Heart right ventricle (tissue), 16 donors: Measurements from ENCODE around the gene GYPE. TPM values are rescaled to one million over a fixed set of nuclear protein-coding genes. Genes with fewer than 3 reads are reported as not detected.
"Not testable (repeated sequence)": the region's sequence is repeated elsewhere in the genome, so short reads cannot be mapped to it uniquely, and the experiment has no call there.

Experiments used
- ATAC-seq, 8 donors: fragments of 200-7000 bp; cut with Tn5 transposase; one replicate each; pipeline ENCODE4 v1.9.1; 2020; ENCODE audit warnings: mild to moderate bottlenecking in 8 of 8, moderate library complexity in 8 of 8, moderate number of reproducible peaks in 1 of 8
- DNase-seq, 2 donors: peaks; one replicate each; pipeline ENCODE4 v3.0.0-alpha.2; 2020
- H3K27ac ChIP-seq, 10 donors: fragments of 200-600 bp; sonication (generic) in 2 of 10; one replicate each; pipeline versions ENCODE4 v1.5.0 to v1.8.0; 2020 to 2022; ENCODE audit warnings: mild to moderate bottlenecking in 3 of 10
- H3K27me3 ChIP-seq, 7 donors: fragments of 200-600 bp; one replicate each; pipeline ENCODE4 v1.8.0; 2021 to 2022; ENCODE audit warnings: mild to moderate bottlenecking in 2 of 7
- H3K36me3 ChIP-seq, 9 donors: fragments of 200-600 bp; sonication (generic) in 1 of 9; one replicate each; pipeline versions ENCODE4 v1.5.0 to v1.8.0; 2020 to 2022; ENCODE audit warnings: mild to moderate bottlenecking in 2 of 9
- H3K4me1 ChIP-seq, 9 donors: fragments of 200-600 bp; sonication (generic) in 1 of 9; one replicate each; pipeline versions ENCODE4 v1.5.0 to v1.8.0; 2020 to 2022; ENCODE audit warnings: mild to moderate bottlenecking in 4 of 9
- H3K4me3 ChIP-seq, 10 donors: fragments of 200-600 bp; sonication (generic) in 2 of 10; one replicate each; pipeline versions ENCODE4 v1.5.0 to v1.8.0; 2020 to 2022; ENCODE audit warnings: mild to moderate bottlenecking in 7 of 10, moderate library complexity in 2 of 10
- H3K9me3 ChIP-seq, 11 donors: fragments of 200-600 bp in 10 of 11; sonication (generic) in 2 of 11; one replicate each; pipeline versions ENCODE4 v1.5.0 to v1.8.0; 2013 to 2022; ENCODE audit warnings: mild to moderate bottlenecking in 2 of 11, control low read depth in 1 of 11, moderate library complexity in 1 of 11
- WGBS, 2 donors: extraction: QIAGEN DNeasy Blood & Tissue Kit; methylation state at CpG; one replicate each; pipeline ENCODE4 v1.1.7; 2013; ENCODE audit warnings: inconsistent platforms in 1 of 2; 5-methylcytosine and 5-hydroxymethylcytosine counted together
- intact Hi-C, 10 donors: fragments of 100-400 bp; cut with DNase I; formaldehyde crosslinking; loops; one replicate each; pipeline versions ENCODE4 v1.11.1 to v1.14.2; 2022
- long read RNA-seq, 3 donors: library from polyadenylated mRNA; unstranded; transcript quantifications; one replicate each; pipeline ENCODE4 v2.0.0, GENCODE V29; 2020 to 2021
- polyA plus RNA-seq, 2 donors: library from polyadenylated mRNA; stranded (reverse); fragments of 200-250 nt; gene quantifications; one replicate each; pipeline ENCODE4 v1.2.3, GENCODE V29; 2013
- total RNA-seq, 10 donors: library from RNA; stranded (reverse); fragmentation: NEBNext Ultra II Directional in 3 of 10; extraction: Animal tissue kit (Norgen Biotek cat#: 25700) in 3 of 10; gene quantifications; one replicate each; pipeline versions ENCODE4 v1.2.1 to v1.2.4, GENCODE V29; 2021 to 2023
- TF ChIP-seq, protein P1 (sequence below), 9 donors: fragments of 200-600 bp; sonication (generic) in 2 of 9; IDR thresholded peaks; one replicate each; pipeline versions ENCODE4 v1.5.0 to v1.8.0; 2021 to 2022; ENCODE audit warnings: antibody characterized with exemption in 9 of 9, mild to moderate bottlenecking in 5 of 9, moderate library complexity in 1 of 9
- donor health status: Arrhythmogenic right ventricular cardiomyopathy.
- donor health status: ischemic (EF 13 %, LVEDD 7.1; RV severe dilation, severe dysfunction).
- donor health status: healthy with polysubstance abuse.
- donor health status: DM: no; HTN: yes; CAD: no.
- donor health status: DM: no; HTN: no; CAD: no.
- donor health status: ischemic (EF 25% LVEDD 6.9; RV normal size, moderate dysfunction).
- donor health status: ischemic (EF 25% LVEDD 5.7; RV mildly dilated, moderate dysfunction).
- donor health status: healthy.
- donor health status: DM: yes; HTN: yes; CAD: no.
- donor health status: Ischemic cardiomyopathy.
- donor health status: ischemic (EF 35%, LVEDD 5.7; RV mildly dilated, moderate dysfunction).
- donor health status: nonischemic (EF 11% LVEDD 7.7; RV severe dilation, severe dysfunction).
- donor health status: DM: yes; HTN: yes; CAD: no.
- donor health status: PGD.
- donor health status: ischemic (EF 29% LVEDD 5.4; RV normal size, mild dysfunction).
- donor health status: nonischemic (EF 23%, LVEDD 6.1; RV moderate dilation, normal function).

Gene GYPE
- total RNA-seq (under 1 TPM in 8 of 10 donors, not detected in 2; 0.21 to 0.72 (median 0.28) TPM), polyA plus RNA-seq (under 1 TPM; 0.29 to 0.80 TPM)
- long read RNA-seq, donor 1 = 0 reads
- long read RNA-seq, donor 2 = 0 reads
- long read RNA-seq, donor 3 = 0 reads

DNA sequence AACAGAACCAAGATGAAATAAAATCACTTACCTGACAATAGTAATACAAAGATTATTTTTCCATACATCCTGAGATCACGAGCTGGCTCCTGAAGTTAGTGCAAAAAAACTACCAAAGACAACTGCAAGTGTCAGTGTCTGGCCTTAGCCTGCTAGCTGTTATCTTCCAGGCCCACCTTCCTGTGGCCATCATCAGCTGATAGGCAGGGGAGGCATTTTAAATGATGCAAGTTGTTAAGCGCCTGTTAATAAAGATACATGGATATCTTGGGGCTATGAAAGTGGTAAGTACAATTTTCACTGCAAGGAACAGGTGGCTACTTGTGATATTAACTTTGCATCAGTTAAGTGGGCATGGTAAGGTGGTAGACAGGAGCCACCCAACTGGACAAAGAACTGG lies at the start of gene GYPE:
Gene GYPE (minus strand): TSS at position 120 of the 400 bp plus-strand sequence. CDS start 52 bp downstream, at position 68.
- not testable (repeated sequence) for ATAC-seq, H3K4me1 ChIP-seq, H3K27me3 ChIP-seq, H3K9me3 ChIP-seq, H3K36me3 ChIP-seq, H3K4me3 ChIP-seq, H3K27ac ChIP-seq, DNase-seq
- WGBS, 2 donors = 83 to 85% methylated on average over 2 of the region's 2 CpGs
- intact Hi-C loops = loop anchor here in 3 of 10 donors (10.0 kb wide), 1 partner anchor 351 kb away; no protein-coding TSS in a partner anchor

DNA sequence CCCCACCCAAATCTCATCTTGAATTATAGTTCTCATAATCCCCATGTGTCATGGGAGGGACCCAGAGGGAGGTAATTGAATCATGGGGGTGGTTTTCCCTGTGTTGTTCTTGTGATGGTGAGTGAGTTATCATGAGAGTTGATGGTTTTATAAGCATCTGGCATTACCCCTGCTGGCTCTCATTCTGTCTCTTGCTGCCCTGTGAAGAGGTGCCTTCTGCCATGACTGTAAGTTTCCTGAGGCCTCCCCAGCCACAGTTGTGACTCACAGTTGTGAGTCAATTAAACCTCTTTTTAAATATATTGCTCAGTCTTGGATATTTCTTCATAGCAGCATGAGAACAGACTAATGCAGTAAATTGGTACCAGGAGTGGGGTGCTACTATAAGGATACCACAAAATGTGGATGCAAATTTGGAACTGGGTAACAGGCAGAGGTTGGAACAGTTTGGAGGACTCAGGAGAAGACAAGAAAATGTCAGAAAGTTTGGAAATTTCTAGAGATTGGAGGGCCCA lies 46.2 kb upstream of the GYPE start:
- intact Hi-C loops, H3K4me1 ChIP-seq, H3K27me3 ChIP-seq, DNase-seq, H3K4me3 ChIP-seq, H3K27ac ChIP-seq, H3K36me3 ChIP-seq, ATAC-seq: not testable (repeated sequence)
- peaks cover 0 to 21% (median 2%) of the 10 kb centered on the region in 11 donors for H3K9me3 ChIP-seq

DNA sequence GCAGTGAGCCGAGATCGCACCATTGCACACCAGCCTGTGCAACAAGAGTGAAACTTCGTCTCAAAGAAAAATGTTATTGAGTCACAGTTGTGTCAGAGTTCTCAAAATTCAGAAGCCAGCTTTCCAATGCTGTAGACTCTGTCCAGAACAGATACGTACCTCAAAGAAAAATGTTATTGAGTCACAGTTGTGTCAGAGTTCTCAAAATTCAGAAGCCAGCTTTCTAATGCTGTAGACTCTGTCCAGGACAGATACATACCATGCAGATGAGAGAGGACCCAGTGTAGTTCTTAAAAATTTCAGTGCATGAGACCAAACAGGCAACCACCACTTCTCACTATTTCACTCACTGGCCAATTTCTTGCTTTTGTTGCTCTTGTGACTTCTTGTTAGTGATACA lies 45.6 kb upstream of the GYPE start:
- H3K9me3 ChIP-seq = peaks cover 0 to 21% (median 2%) of the 10 kb centered on the region in 11 donors
- ATAC-seq = not testable (repeated sequence)

DNA sequence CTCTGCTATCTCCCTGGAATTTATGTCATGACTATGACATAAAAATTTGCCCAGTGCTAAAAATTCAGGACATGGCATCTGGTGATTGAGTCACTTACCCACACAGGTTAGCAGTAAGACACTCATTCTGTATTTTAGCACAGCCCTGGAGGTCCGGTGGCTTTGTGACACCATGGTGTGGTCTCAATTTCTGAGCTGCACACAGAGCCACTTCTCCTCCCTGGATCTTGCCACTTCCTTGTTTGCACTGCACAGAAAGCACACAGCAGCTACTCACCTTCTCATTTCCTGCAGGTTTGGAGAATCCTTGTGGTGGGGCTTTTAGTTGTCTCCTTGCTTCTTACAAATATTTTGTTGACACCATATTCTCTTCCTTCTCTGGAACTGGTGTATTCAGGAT lies 44.8 kb upstream of the GYPE start:
- H3K36me3 ChIP-seq, DNase-seq, H3K4me3 ChIP-seq, H3K4me1 ChIP-seq, H3K27me3 ChIP-seq, ATAC-seq, intact Hi-C loops, H3K27ac ChIP-seq: not testable (repeated sequence)
- 80% methylated on average over 1 of the region's 1 CpG for WGBS, 2 donors
- peaks cover 0 to 21% (median 2%) of the 10 kb centered on the region in 11 donors for H3K9me3 ChIP-seq

More for the DNA sequence above, 45.6 kb upstream of the GYPE start:
- H3K27me3 ChIP-seq, H3K36me3 ChIP-seq, H3K4me3 ChIP-seq, DNase-seq, intact Hi-C loops, H3K4me1 ChIP-seq, H3K27ac ChIP-seq: not testable (repeated sequence)
- 90 to 92% methylated on average over 4 of the region's 4 CpGs for WGBS, 2 donors

DNA sequence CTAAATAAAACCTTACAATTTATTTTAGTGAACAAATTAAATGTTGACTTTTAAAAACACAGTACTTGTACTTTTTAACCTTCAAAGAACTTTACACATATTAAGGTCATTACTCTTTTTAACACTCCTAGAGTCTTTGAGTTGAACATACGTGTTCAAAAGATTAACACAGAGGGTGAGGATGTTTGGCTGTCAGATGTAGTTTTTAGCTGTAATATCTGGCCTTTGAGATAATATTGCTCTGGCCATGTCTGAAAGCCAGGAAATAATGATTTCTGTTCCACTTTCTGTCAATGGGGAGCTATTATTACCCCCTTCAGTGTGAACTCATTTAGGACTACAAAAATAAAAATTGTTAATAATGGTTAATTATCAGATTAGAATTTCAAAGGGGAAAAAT lies 42.1 kb upstream of the GYPE start:
- H3K27ac ChIP-seq, H3K36me3 ChIP-seq, intact Hi-C loops, DNase-seq, ATAC-seq, H3K4me3 ChIP-seq, H3K27me3 ChIP-seq, H3K4me1 ChIP-seq: not testable (repeated sequence)
- 36 to 38% methylated on average over 1 of the region's 1 CpG for WGBS, 2 donors
- H3K9me3 ChIP-seq = peaks cover 0 to 17% (median 2%) of the 10 kb centered on the region in 11 donors

DNA sequence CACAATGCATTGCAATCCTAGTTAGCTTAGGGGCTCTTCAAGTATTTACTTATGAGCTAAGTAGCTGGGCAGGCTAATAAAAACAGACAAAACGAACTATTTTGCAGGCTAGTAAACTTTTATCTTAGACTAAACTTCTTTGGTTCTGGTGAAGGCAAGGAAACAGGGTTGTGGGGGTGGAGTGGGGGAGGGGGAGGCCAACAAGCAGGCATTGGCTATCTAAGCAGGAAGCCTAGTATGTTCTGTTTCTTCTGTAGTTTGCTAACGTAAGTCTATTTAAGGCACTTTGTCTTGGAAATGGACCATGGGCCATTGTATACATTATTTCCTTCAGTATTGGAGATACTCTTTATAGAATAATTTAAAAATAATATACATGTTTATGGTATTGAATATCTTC lies 35.3 kb upstream of the GYPE start:
- intact Hi-C loops, ATAC-seq: not testable (repeated sequence)

DNA sequence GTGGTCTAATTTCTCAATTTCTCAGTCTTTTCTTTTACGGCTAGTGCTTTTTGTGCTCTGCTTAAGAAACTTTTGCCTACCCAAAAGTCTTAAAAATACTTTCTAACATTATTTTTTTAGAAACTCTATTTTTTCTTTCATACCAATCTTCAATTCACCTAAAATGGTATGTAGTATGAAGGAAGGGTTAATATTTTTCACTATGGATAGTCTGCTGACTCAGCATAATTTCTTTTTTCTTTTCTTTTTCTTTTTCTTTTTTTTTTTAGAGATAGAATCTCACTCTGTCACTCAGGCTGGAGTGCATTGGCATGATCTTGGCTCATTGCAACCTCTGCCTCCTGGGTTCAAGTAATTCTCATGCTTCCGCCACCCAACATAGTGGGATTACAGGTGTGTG lies 34.2 kb upstream of the GYPE start:
- TF ChIP-seq, protein P1, sequence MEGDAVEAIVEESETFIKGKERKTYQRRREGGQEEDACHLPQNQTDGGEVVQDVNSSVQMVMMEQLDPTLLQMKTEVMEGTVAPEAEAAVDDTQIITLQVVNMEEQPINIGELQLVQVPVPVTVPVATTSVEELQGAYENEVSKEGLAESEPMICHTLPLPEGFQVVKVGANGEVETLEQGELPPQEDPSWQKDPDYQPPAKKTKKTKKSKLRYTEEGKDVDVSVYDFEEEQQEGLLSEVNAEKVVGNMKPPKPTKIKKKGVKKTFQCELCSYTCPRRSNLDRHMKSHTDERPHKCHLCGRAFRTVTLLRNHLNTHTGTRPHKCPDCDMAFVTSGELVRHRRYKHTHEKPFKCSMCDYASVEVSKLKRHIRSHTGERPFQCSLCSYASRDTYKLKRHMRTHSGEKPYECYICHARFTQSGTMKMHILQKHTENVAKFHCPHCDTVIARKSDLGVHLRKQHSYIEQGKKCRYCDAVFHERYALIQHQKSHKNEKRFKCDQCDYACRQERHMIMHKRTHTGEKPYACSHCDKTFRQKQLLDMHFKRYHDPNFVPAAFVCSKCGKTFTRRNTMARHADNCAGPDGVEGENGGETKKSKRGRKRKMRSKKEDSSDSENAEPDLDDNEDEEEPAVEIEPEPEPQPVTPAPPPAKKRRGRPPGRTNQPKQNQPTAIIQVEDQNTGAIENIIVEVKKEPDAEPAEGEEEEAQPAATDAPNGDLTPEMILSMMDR (IDR thresholded peaks at IDR 0.05) = no peak
- ATAC-seq = no peak
- WGBS, 2 donors = 96 to 99% methylated on average over 2 of the region's 2 CpGs

More for the DNA sequence above, 35.3 kb upstream of the GYPE start:
- H3K27ac ChIP-seq, H3K4me3 ChIP-seq, H3K36me3 ChIP-seq, H3K4me1 ChIP-seq, DNase-seq, H3K27me3 ChIP-seq, H3K9me3 ChIP-seq: not testable (repeated sequence)
- 29 to 69% methylated on average over 2 of the region's 2 CpGs for WGBS, 2 donors

DNA sequence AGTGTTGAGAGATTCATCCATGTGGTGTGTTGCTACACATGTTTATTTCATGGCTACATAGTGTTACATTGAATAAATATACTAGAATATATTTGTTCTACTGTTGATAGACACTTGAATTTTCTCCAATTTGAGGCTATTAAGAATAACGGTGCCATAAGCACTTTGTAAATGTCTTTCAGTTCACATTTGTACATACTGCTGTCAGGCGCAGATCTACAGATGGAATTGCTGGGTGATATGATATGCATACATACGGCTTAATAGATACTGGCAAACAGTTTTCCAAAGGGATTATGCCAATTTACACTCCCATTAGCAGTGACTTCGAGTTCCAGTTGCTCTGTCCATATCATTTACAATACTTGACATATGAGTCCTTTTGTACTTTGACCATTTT lies 33.5 kb upstream of the GYPE start:
- not testable (repeated sequence) for ATAC-seq

More for the DNA sequence above, 34.2 kb upstream of the GYPE start:
- Histone ChIP-seq H3K4me3 (no peak overlapping the region), H3K9me3 (no peaks in the 10 kb centered on the region), H3K27me3 (no peaks in the 10 kb centered on the region), H3K27ac (no peak overlapping the region), H3K36me3 (no peaks in the 10 kb centered on the region), H3K4me1 (no peaks in the 10 kb centered on the region)
- intact Hi-C loops = no loop called here
- no peak for DNase-seq

More for the DNA sequence above, 33.5 kb upstream of the GYPE start:
- H3K4me1 ChIP-seq, H3K27me3 ChIP-seq, H3K27ac ChIP-seq, H3K9me3 ChIP-seq, H3K4me3 ChIP-seq, intact Hi-C loops, H3K36me3 ChIP-seq, DNase-seq: not testable (repeated sequence)
- 69 to 75% methylated on average over 4 of the region's 4 CpGs for WGBS, 2 donors
